HG03045 (cell line): ENCODE data around the gene DPPA4.

Experiments used
- ATAC-seq: cut with Tn5 transposase; IDR thresholded peaks from one replicate; pipeline ENCODE4 v1.9.1; 2021; ENCODE audit warnings: mild to moderate bottlenecking, moderate library complexity; ENCODE audit not compliant: unreplicated experiment

DPPA4 gene

DNA sequence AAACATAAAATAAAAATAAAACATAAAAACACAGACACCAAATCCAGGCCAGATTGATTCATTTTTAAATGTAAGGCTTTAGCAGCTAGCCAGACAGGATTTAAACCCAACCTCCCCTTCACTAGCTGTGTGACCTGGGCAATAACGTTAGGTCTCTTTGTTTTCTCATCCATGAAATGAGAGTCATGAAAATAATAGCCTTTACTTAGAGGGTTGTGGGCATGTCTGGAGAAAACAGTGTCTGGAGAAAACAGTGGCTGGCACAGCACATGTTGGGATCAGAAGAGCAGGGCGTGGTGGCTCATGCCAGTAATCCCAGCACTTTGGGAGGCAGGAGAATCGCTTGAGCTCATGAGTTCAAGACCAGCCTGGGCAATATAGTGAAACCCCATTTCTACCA, 1.9 kb upstream of the DPPA4 start:
- no peak for ATAC-seq

- no peak for ATAC-seq
Observed at GRCh38 chr3:109338322-109338721, 976 bp upstream of the DPPA4 start.

- no peak for ATAC-seq
Observed at GRCh38 chr3:109336291-109336861, 970 bp downstream of the DPPA4 start.

GRCh38 chr3:109334572-109334971, 2.8 kb downstream of the DPPA4 start:
- ATAC-seq: no peak

DNA sequence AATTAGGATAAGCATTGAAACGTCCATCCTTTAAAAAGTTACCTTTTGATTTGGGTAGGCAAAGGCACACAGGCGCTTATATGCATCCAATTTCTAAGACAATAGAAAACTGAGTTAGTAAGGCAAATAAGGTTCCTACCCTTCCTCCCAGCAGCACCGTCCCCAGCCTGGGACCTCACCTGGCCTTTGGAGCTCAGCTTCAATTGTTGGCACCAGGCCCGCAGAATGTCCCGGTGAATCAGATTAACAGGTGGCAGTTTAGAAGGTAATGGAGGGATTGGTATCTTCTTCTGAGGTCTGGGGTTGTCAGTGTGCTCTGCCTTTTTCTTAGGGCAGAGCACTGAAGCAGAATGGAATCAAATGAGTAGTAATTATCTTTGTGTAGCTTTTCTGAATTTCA, 5.7 kb downstream of the DPPA4 start:
- ATAC-seq: no peak

DNA sequence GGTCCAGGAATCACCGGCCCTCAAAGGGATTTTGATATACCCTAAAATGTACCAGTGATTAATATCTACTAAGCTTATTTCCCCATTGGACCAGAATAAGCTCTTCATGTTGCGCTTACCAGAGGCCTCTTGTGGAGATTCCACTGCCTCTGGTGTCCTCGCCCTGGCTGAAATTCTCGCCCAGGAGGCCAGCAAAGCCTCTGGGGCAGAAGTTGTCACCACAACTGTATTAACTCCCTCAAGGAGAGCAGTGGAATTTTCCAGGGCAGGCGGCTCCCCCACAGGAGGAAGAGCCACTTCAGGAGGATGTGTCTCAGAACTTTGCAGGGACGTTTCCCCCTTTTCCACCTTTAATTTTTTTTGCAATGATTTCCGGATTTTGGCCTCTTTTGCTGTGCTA, 6.9 kb downstream of the DPPA4 start:
- ATAC-seq: no peak

- no peak for ATAC-seq
Observed at GRCh38 chr3:109328202-109328601, 9.1 kb downstream of the DPPA4 start.

DNA sequence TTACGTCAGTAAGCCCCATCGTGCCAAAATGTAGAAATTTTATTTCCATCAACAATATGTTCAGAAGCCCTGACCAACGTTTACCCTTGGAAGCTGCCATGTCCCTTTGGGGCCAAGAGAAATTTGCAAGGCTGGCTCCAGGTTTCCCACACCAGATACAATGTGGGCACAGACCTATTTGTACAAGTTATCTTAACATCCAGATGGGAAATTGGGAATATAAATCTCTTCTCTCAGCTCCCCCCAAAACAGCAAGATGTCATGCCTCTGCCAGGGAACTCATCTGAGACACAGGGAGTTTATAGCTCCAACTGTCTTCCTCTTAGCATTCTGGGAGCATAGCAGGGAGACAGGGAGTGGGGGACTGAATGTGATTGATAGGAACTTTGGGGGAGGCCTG, 11.7 kb downstream of the DPPA4 start:
- no peak for ATAC-seq

DNA sequence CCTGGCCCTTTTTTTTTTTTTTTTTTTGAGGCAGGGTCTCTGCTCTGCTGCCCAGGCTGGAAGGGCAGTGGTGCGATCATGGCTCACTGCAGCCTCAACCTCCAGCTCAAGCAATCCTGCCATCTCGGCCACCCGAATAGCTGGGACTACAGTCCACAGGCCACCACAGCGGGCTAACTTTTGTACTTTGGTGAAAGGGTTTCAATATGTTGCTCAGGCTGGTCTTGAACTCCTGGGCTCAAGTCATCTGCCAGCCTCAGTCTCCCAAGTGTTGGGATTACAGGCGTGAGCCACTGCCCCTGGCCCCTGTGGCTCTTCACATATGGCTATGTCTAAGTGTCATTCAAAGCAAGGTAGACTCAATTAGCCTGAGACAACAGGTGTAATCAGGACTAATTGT, 12.2 kb downstream of the DPPA4 start:
- no peak for ATAC-seq

- no peak for ATAC-seq
Observed at GRCh38 chr3:109316162-109316730, 21.1 kb downstream of the DPPA4 start, which contains the start of gene DPPA2. DPPA2 (minus strand) TSS chr3:109316517; CDS start chr3:109314542, 1,975 bp downstream.

- ATAC-seq: no peak
Observed at GRCh38 chr3:109313061-109313460, 24.3 kb downstream of the DPPA4 start.

GRCh38 chr3:109297496-109297895, 39.9 kb downstream of the DPPA4 start:
- ATAC-seq: no peak

DNA sequence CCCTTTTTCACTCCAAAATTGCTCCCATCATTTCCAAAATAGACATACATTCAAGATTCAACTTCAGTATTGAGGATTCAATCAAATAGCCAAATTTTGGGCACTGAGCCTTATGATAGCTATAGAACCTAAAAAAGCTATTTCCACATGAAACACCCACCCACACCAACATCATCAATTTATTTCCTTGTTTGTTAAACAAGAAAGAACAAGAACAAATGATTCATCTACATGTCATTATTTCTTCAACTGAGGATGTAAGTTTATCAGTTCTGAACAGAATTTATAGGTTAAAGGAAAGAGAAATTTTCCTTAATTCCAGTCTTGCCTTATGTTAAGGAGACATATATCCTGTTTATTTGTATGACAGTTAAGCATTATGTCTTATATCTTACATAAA, 53.3 kb downstream of the DPPA4 start:
- no peak for ATAC-seq

- ATAC-seq: no peak
Observed at GRCh38 chr3:109278546-109278945, 58.8 kb downstream of the DPPA4 start.

GRCh38 chr3:109278141-109278540, 59.2 kb downstream of the DPPA4 start:
- ATAC-seq: no peak
